ENCODE results near the gene MFRP. TPM values are rescaled to one million over a fixed set of nuclear protein-coding genes. Genes with fewer than 3 reads are reported as not detected.

The MFRP gene
- total RNA-seq, 4 donors from 2014 or later: not detected

DNA sequence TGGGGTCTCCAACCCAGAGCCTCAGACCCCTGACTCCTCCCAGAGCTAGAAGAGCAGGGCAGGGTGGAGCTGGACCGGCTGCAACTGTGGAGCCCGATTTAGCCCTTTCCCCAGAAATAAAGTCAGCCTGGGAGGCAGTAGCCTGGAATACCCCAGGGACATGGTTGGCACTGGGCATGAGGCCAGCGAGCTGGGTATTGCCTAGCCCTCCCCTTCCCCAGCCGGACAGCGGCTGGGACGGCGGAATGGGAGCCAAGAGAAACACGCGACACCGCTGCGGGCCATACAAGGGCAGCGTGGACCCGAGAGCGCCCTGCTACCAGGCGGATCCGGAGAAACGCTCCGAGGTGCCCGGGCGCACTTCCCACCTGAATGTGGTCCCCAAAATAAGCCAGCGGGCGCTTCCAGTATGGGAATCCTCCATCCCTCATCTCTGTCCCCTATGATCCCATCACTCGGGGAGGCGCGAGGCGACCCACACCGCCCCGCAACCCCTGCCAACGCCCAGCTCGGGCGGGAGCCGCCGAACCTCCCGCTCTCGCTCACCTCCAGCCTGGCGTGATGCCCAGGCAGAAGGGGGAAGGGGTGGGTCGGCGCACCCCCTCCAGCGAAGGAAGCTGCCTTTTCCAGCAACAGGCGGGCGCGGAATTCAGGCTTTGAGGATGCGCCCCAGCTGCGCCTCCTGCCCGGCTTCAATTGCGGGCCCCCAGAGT lies 30.3 kb downstream of the MFRP start:
- intact Hi-C loops (cut with DNase I; ENCODE audit: low total_unique reads): no loop called here
- peak overlapping the region; percentile 15 for H3K4me3 ChIP-seq (ENCODE audit: low read depth, poor library complexity, severe bottlenecking)
- TF ChIP-seq, protein P1, sequence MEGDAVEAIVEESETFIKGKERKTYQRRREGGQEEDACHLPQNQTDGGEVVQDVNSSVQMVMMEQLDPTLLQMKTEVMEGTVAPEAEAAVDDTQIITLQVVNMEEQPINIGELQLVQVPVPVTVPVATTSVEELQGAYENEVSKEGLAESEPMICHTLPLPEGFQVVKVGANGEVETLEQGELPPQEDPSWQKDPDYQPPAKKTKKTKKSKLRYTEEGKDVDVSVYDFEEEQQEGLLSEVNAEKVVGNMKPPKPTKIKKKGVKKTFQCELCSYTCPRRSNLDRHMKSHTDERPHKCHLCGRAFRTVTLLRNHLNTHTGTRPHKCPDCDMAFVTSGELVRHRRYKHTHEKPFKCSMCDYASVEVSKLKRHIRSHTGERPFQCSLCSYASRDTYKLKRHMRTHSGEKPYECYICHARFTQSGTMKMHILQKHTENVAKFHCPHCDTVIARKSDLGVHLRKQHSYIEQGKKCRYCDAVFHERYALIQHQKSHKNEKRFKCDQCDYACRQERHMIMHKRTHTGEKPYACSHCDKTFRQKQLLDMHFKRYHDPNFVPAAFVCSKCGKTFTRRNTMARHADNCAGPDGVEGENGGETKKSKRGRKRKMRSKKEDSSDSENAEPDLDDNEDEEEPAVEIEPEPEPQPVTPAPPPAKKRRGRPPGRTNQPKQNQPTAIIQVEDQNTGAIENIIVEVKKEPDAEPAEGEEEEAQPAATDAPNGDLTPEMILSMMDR (IDR thresholded peaks at IDR 0.05): no peak
- TF ChIP-seq POLR2A (IDR thresholded peaks at IDR 0.05): no peak
- no peak for DNase-seq (ENCODE audit: low spot score in 2 of 2)
- WGBS, 2 donors: 0% methylated on average over 15 to 45 of the region's 46 CpGs

DNA sequence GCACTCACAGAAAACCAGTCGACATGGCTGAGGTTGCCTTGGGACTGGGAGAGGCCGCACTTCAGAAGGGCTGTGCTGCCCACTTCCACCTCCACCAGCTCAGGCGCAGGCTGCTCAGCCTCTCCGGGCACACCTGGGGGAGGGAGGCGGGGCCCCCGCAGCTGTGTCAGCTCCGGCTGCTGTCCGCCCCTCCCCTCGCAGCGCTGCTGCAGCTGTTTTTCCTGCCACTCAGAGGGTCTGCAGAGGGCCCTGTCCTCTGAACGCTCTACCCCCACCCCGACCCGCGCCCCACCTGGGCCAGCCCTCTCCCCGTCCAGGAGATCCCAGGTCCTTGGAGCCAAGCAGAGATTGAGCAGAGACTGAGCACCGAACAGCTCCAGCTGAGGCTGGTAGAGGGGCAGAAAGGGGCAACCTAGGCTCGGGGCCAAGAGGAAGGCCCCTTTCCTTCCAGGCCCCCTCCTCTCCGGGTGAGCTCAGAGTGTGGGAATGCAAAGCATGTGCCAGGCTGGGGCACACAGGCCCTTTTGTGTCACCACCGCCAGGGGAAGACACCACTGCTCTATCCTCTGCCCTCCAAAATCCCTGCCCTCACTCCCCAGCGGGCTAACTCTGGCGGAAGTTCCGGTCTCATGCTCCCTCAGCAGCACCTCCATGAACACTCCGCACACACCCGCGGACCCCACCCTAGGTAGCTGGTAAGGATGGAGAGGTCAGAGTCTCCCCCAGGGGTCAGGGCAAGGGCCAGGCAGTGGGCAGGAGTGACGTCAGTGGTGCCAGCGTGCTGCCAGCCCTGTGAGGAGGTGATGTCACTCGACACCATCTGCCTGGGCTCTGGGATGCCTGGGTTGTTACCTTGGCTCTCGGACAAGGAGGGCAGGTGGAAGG lies 31.1 kb downstream of the MFRP start:
- H3K4me3 ChIP-seq (ENCODE audit: low read depth, poor library complexity, severe bottlenecking): no peak overlapping the region
- TF ChIP-seq, protein P1 (IDR thresholded peaks at IDR 0.05): no peak
- no peak for TF ChIP-seq POLR2A (IDR thresholded peaks at IDR 0.05)
- 7 to 9% methylated on average over 18 to 22 of the region's 29 CpGs for WGBS, 2 donors
- intact Hi-C loops (cut with DNase I; ENCODE audit: low total_unique reads): no loop called here
- DNase-seq (ENCODE audit: low spot score in 2 of 2): no peak

DNA sequence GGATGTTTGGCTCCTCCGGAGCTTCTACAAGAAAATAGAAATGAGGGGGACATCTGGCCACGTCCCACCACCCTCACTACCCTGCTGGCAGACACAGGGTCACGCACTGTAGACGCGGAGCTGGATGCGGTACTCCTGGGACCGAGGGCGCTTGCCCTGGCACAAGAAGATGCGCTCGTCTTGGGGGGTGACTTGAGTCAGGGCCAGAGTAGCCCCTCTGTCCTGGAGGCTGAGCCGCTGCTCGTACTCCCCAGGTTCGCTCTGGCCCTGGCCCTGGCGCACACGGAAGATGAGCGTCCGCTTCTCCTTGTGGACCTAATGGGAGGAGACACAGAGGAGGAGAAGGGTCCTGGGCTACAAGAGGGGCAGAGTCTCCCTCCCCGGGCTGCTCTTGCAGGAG lies 31.8 kb downstream of the MFRP start:
- TF ChIP-seq POLR2A (IDR thresholded peaks at IDR 0.05): no peak
- TF ChIP-seq, protein P1 (IDR thresholded peaks at IDR 0.05): no peak
- intact Hi-C loops (cut with DNase I; ENCODE audit: low total_unique reads): no loop called here
- 66 to 79% methylated on average over 9 to 18 of the region's 18 CpGs for WGBS, 2 donors
- no peak overlapping the region for H3K4me3 ChIP-seq (ENCODE audit: low read depth, poor library complexity, severe bottlenecking)
- DNase-seq (ENCODE audit: low spot score in 2 of 2): no peak

DNA sequence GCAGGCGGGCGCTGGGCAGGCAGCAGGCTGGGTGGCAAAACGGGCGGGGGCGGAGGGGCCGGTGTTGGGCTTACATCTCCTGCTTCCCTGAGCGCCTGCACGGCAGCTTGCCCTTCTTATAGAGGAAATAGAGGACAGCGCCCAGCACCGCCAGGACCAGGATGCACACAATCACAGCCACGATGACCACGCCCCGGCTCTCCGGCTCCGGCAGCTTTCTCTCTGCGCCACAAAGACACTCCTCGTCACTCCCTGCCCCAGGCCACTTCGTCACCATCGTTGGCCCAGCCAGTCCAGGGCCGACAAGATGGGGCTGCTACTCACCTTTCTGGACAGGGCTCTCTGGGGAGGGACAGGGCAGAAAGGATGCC lies 35.8 kb downstream of the MFRP start:
- TF ChIP-seq, protein P1 (IDR thresholded peaks at IDR 0.05): no peak
- no peak for TF ChIP-seq POLR2A (IDR thresholded peaks at IDR 0.05)
- no peak overlapping the region for H3K4me3 ChIP-seq (ENCODE audit: low read depth, poor library complexity, severe bottlenecking)
- WGBS, 2 donors: 66 to 69% methylated on average over 19 to 20 of the region's 20 CpGs
- DNase-seq (ENCODE audit: low spot score in 2 of 2): no peak
- intact Hi-C loops (cut with DNase I; ENCODE audit: low total_unique reads): no loop called here

DNA sequence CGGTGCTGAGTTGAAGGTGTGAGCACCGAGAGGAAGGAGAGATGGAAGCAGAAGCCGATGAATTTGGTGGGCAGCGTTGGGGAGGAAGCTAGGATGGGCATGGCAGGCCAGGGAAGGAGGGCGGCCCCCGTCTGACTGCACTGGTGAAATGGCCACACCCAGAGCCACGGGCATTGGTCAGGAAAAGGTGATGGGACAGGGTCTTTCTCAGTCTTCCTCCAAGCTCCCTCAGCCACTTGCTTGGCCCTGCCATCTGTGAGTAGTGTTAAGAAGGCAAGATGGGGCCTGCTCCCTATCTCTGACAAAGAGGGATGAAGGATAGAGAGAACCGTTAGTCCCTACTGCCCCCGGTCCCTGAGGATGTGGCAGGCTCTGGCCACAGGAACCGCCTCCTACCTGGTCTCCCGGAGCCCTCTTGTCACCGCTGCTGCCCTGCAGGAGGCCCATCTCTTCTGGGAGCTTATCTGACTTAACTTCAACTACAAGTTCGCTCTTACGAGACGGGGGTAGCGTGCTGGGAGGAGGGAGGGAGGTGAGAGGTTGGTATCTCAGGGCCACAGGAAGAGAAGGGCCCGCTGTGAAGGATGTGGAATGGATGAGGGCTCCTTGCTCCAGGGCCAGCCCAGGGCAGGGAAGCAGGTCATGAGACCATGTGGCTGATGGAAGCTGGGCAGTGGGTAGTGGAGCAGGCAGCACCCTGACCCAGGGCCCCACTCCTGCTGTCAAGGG lies 36.4 kb downstream of the MFRP start:
- no peak for DNase-seq (ENCODE audit: low spot score in 2 of 2)
- intact Hi-C loops (cut with DNase I; ENCODE audit: low total_unique reads): no loop called here
- 89 to 90% methylated on average over 17 of the region's 17 CpGs for WGBS, 2 donors

More for the DNA sequence above, 36.4 kb downstream of the MFRP start:
- TF ChIP-seq, protein P1 (IDR thresholded peaks at IDR 0.05): no peak
- TF ChIP-seq POLR2A (IDR thresholded peaks at IDR 0.05): no peak
- no peak overlapping the region for H3K4me3 ChIP-seq (ENCODE audit: low read depth, poor library complexity, severe bottlenecking)
